Panc1 (cell line): ENCODE results near the gene FAM107B. TPM values are rescaled to one million over a fixed set of nuclear protein-coding genes. Genes with fewer than 3 reads are reported as not detected.

Experiments used
- ATAC-seq: fragments of 200-7000 bp; cut with Tn5 transposase; 2 replicates; pipeline ENCODE4 v1.9.1; 2020; ENCODE audit warnings: mild to moderate bottlenecking, moderate library complexity
- BruUV-seq: library from RNA; stranded (reverse); fragments of 400-500 nt; replicated peaks from 2 replicates; lab custom pipeline; 2021; lab: Mats Ljungman, UMichigan
- CTCF ChIA-PET: fragments of 300-600 bp; sonication (Branson Sonifier 250); formaldehyde crosslinking; loops from one replicate; lab custom pipeline; 2022; ENCODE audit warnings: antibody characterized with exemption; lab: Charles Lee
- POLR2A ChIA-PET: fragments of 300-600 bp; sonication (Branson Sonifier 250); formaldehyde crosslinking; loops from one replicate; lab custom pipeline; 2022; ENCODE audit warnings: antibody characterized with exemption; lab: Charles Lee
- DNase-seq: peaks from one replicate; pipeline ENCODE4 v3.0.0-alpha.2; 2010; ENCODE audit warnings: low read depth, low spot score
- H3K27ac ChIP-seq: 2 replicates; pipeline ENCODE4 v1.5.1; 2011; ENCODE audit warnings: mild to moderate bottlenecking, low read length, inconsistent platforms
- H3K27me3 ChIP-seq: fragments of 200-500 bp; sonication (Bioruptor generic); 2 replicates; pipeline ENCODE4 v1.6.0; 2014; ENCODE audit warnings: low read length, inconsistent platforms; ENCODE audit not compliant: control insufficient read depth, insufficient read depth
- H3K36me3 ChIP-seq: fragments of 200-500 bp; sonication (Bioruptor generic); 2 replicates; pipeline ENCODE4 v1.5.1; 2014; ENCODE audit warnings: inconsistent platforms, mild to moderate bottlenecking, low read length, moderate library complexity; ENCODE audit not compliant: control insufficient read depth, insufficient read depth
- H3K4me1 ChIP-seq: 2 replicates; pipeline ENCODE4 v1.5.1; 2011; ENCODE audit warnings: inconsistent platforms, mild to moderate bottlenecking, low read length, moderate library complexity; ENCODE audit not compliant: control insufficient read depth, insufficient read depth
- H3K4me3 ChIP-seq, 2 experiments: 2 replicates each; pipeline ENCODE4 v1.5.1; 2011 to 2012; ENCODE audit warnings: low read depth in 2 of 2, low read length in 2 of 2, mild to moderate bottlenecking in 2 of 2, inconsistent platforms in 1 of 2, moderate library complexity in 1 of 2
- H3K9me3 ChIP-seq: fragments of 200-500 bp; sonication (Bioruptor generic); 2 replicates; pipeline ENCODE4 v1.5.1; 2014; ENCODE audit warnings: low read depth, mild to moderate bottlenecking, inconsistent platforms, low read length, moderate library complexity; ENCODE audit not compliant: control insufficient read depth, insufficient read depth
- POLR2AphosphoS5 ChIP-seq: IDR thresholded peaks from 2 replicates; pipeline ENCODE4 v1.6.1; 2012; ENCODE audit warnings: mild to moderate bottlenecking, low read depth, low read length, moderate library complexity
- REST ChIP-seq, 2 experiments: IDR thresholded peaks; 2 replicates each; pipeline ENCODE4 v1.6.1; 2011 to 2012; ENCODE audit warnings: low read depth in 2 of 2, control low read depth in 1 of 2, low read length in 1 of 2, mild to moderate bottlenecking in 1 of 2, moderate library complexity in 1 of 2; ENCODE audit not compliant: insufficient read depth in 1 of 2
- SIN3A ChIP-seq: IDR thresholded peaks from 2 replicates; pipeline ENCODE4 v1.6.1; 2012; ENCODE audit warnings: low read depth, mild to moderate bottlenecking, low read length, moderate library complexity, borderline replicate concordance; ENCODE audit not compliant: insufficient read depth
- TCF7L2 ChIP-seq: IDR thresholded peaks from 2 replicates; pipeline ENCODE4 v1.6.1; 2011; ENCODE audit warnings: mild to moderate bottlenecking, low read depth, low read length, inconsistent platforms
- in situ Hi-C: cut with HindIII; loops from 2 replicates; pipeline ENCODE4 v1.10.0; 2016; ENCODE audit warnings: low sequenced_read_pairs, low pct_unique_long_range_greater_than_20kb
- intact Hi-C: fragments of 100-400 bp; cut with micrococcal nuclease; formaldehyde crosslinking; loops from one replicate; pipeline ENCODE4 v1.10.0; 2022; ENCODE audit not compliant: unreplicated experiment
- total RNA-seq: library from RNA; stranded (reverse); gene quantifications from one replicate; pipeline ENCODE4 v1.2.1, GENCODE V29; 2021; ENCODE audit not compliant: unreplicated experiment
- TF ChIP-seq, protein P1 (sequence below): fragments of 450-650 bp; IDR thresholded peaks from 2 replicates; pipeline ENCODE4 v1.5.1; 2017; ENCODE audit warnings: mild to moderate bottlenecking

The FAM107B gene
- total RNA-seq, 1 experiment from 2014 or later = 13.4 TPM

DNA sequence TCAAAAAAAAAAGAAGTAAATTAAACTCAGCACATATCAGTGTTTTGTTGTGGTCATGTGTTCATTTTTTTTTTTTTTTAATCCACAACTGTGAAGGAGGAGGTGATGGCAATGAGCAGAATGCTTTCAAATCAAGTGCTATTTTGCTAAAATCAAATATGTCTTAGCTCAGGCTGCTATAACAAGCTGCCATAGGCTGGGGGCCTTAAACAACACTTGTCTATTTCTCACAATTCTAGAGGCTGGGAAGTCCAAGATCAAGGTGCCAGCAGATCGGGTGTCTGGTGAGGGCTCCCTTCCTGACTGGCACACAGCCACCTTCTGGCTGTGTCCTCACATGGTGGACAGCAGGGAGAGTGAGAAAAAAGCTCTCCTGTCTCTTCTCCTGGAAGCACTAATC, 203.9 kb downstream of the FAM107B start:
- DNase-seq (no peak), ATAC-seq (no peak)
- ChIA-PET POLR2A (no interaction called here), CTCF (no interaction called here)
- no peak for TF ChIP-seq REST (IDR thresholded peaks at IDR 0.05; ENCODE audit: insufficient read depth in 1 of 2, low read depth in 2 of 2, low read length in 1 of 2)
- TF ChIP-seq POLR2AphosphoS5 = no peak
- TF ChIP-seq TCF7L2 = no peak
- TF ChIP-seq, protein P1, sequence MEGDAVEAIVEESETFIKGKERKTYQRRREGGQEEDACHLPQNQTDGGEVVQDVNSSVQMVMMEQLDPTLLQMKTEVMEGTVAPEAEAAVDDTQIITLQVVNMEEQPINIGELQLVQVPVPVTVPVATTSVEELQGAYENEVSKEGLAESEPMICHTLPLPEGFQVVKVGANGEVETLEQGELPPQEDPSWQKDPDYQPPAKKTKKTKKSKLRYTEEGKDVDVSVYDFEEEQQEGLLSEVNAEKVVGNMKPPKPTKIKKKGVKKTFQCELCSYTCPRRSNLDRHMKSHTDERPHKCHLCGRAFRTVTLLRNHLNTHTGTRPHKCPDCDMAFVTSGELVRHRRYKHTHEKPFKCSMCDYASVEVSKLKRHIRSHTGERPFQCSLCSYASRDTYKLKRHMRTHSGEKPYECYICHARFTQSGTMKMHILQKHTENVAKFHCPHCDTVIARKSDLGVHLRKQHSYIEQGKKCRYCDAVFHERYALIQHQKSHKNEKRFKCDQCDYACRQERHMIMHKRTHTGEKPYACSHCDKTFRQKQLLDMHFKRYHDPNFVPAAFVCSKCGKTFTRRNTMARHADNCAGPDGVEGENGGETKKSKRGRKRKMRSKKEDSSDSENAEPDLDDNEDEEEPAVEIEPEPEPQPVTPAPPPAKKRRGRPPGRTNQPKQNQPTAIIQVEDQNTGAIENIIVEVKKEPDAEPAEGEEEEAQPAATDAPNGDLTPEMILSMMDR = no peak
- TF ChIP-seq SIN3A = no peak
- Histone ChIP-seq H3K27me3 (no peaks in the 10 kb centered on the region), H3K4me1 (no peaks in the 10 kb centered on the region), H3K27ac (no peak overlapping the region), H3K36me3 (no peaks in the 10 kb centered on the region), H3K4me3 (no peak overlapping the region), H3K9me3 (no peaks in the 10 kb centered on the region)
- intact Hi-C loops (no loop called here), in situ Hi-C loops (no loop called here)
- no TSS peak for BruUV-seq

- Histone ChIP-seq H3K4me1 (no peaks in the 10 kb centered on the region), H3K9me3 (no peaks in the 10 kb centered on the region), H3K4me3 (no peak overlapping the region), H3K27me3 (no peaks in the 10 kb centered on the region), H3K27ac (no peak overlapping the region), H3K36me3 (no peaks in the 10 kb centered on the region)
- in situ Hi-C loops = no loop called here
- POLR2A ChIA-PET = no interaction called here
- CTCF ChIA-PET = no interaction called here
- no TSS peak for BruUV-seq
- intact Hi-C loops = no loop called here
- TF ChIP-seq REST (IDR thresholded peaks at IDR 0.05; ENCODE audit: insufficient read depth in 1 of 2, low read depth in 2 of 2, low read length in 1 of 2) (no peak), POLR2AphosphoS5 (no peak), SIN3A (no peak), TCF7L2 (no peak)
- TF ChIP-seq, protein P1 = no peak
- DNase-seq (no peak), ATAC-seq (no peak)
Measured at GRCh38 chr10:14569274-14570060, 205.2 kb downstream of the FAM107B start.
